Brain microvascular endothelial cell (primary cell): ENCODE results near the gene NGEF.

Source experiments
- DNase-seq: peaks from one replicate; pipeline ENCODE4 v3.0.0-alpha.2; 2020
- H3K27ac ChIP-seq: fragments of 250-450 bp; sonication (Bioruptor Pico); 2 replicates; pipeline ENCODE4 v1.5.1; 2020; ENCODE audit warnings: mild to moderate bottlenecking, moderate library complexity
- H3K27me3 ChIP-seq: fragments of 250-450 bp; sonication (Bioruptor Pico); replicated peaks from 2 replicates; pipeline ENCODE4 v1.5.1; 2020; ENCODE audit warnings: mild to moderate bottlenecking
- H3K36me3 ChIP-seq: fragments of 250-450 bp; sonication (Bioruptor Pico); replicated peaks from 2 replicates; pipeline ENCODE4 v1.5.1; 2020; ENCODE audit warnings: mild to moderate bottlenecking
- H3K4me3 ChIP-seq: 2 replicates; pipeline ENCODE4 v1.5.1; 2011; ENCODE audit warnings: low read depth, mild to moderate bottlenecking, control low read depth, low read length, moderate library complexity
- CTCF ChIP-seq: IDR thresholded peaks from 2 replicates; pipeline ENCODE4 v1.5.1; 2011; ENCODE audit warnings: low read depth, mild to moderate bottlenecking, moderate library complexity, low read length, control low read depth, inconsistent platforms; ENCODE audit errors: missing control alignments
- in situ Hi-C: cut with HindIII; loops from 2 replicates; pipeline ENCODE4 v1.10.0; 2017; ENCODE audit warnings: low sequenced_read_pairs, low pct_ligation_motif_present

Gene NGEF

GRCh38 chr2:233007739-233008138, 5.3 kb downstream of the NGEF start:
- Histone ChIP-seq H3K36me3 (no peaks in the 10 kb centered on the region), H3K27ac (no peak overlapping the region), H3K4me3 (no peak overlapping the region), H3K27me3 (no peaks in the 10 kb centered on the region)
- in situ Hi-C loops = no loop called here
- DNase-seq = no peak
- TF ChIP-seq CTCF = no peak

GRCh38 chr2:233007270-233007669, 5.8 kb downstream of the NGEF start:
- Histone ChIP-seq H3K4me3 (no peak overlapping the region), H3K27me3 (no peaks in the 10 kb centered on the region), H3K36me3 (no peaks in the 10 kb centered on the region), H3K27ac (no peak overlapping the region)
- no peak for DNase-seq
- TF ChIP-seq CTCF = no peak
- in situ Hi-C loops = no loop called here

- Histone ChIP-seq H3K36me3 (no peaks in the 10 kb centered on the region), H3K27me3 (no peaks in the 10 kb centered on the region), H3K4me3 (no peak overlapping the region), H3K27ac (no peak overlapping the region)
- in situ Hi-C loops = no loop called here
- no peak for TF ChIP-seq CTCF
- DNase-seq = no peak
These were observed 6.4 kb downstream of the NGEF start for GRCh38 chr2:233006648-233007047.

GRCh38 chr2:233005096-233005495, 8.0 kb downstream of the NGEF start:
- Histone ChIP-seq H3K27me3 (no peaks in the 10 kb centered on the region), H3K27ac (no peak overlapping the region), H3K36me3 (no peaks in the 10 kb centered on the region), H3K4me3 (no peak overlapping the region)
- DNase-seq = no peak
- in situ Hi-C loops = no loop called here
- no peak for TF ChIP-seq CTCF

- in situ Hi-C loops = no loop called here
- Histone ChIP-seq H3K27me3 (no peaks in the 10 kb centered on the region), H3K4me3 (no peak overlapping the region), H3K27ac (no peak overlapping the region), H3K36me3 (no peaks in the 10 kb centered on the region)
- DNase-seq = no peak
- no peak for TF ChIP-seq CTCF
These were observed 9.1 kb downstream of the NGEF start for GRCh38 chr2:233003658-233004555.
